ENCODE data around the gene PARP15.
"Not testable (repeated sequence)": the region's sequence is repeated elsewhere in the genome, so short reads cannot be mapped to it uniquely, and the experiment has no call there.

Gene PARP15

GRCh38 chr3:122577409-122578031 is at the start of gene PARP15:
PARP15 (plus strand) TSS chr3:122577650; CDS start chr3:122577668, 18 bp downstream.
- DNase-seq = no peak

GRCh38 chr3:122530164-122530563 is 47.3 kb upstream of the PARP15 start:
- no peak for DNase-seq

GRCh38 chr3:122533480-122533879 is 44.0 kb upstream of the PARP15 start:
- no peak for DNase-seq

- DNase-seq = no peak
Observed at GRCh38 chr3:122533931-122534334, 43.5 kb upstream of the PARP15 start.

GRCh38 chr3:122535964-122536631 is 41.4 kb upstream of the PARP15 start:
- DNase-seq = no peak

- DNase-seq = no peak
Observed at GRCh38 chr3:122536632-122537001, 40.8 kb upstream of the PARP15 start.

- no peak for DNase-seq
Observed at GRCh38 chr3:122538956-122539490, 38.4 kb upstream of the PARP15 start.

- DNase-seq = no peak
Observed at GRCh38 chr3:122546151-122546550, 31.3 kb upstream of the PARP15 start.

GRCh38 chr3:122548076-122548475 is 29.4 kb upstream of the PARP15 start:
- DNase-seq = no peak

GRCh38 chr3:122548619-122549018 is 28.8 kb upstream of the PARP15 start:
- DNase-seq = no peak

GRCh38 chr3:122553171-122553570 is 24.3 kb upstream of the PARP15 start:
- DNase-seq = no peak

GRCh38 chr3:122555275-122556071 is 22.0 kb upstream of the PARP15 start:
- DNase-seq = no peak

- DNase-seq = no peak
Observed at GRCh38 chr3:122557356-122557755, 20.1 kb upstream of the PARP15 start.

GRCh38 chr3:122558605-122559004 is 18.8 kb upstream of the PARP15 start:
- DNase-seq = no peak

GRCh38 chr3:122559906-122560305 is 17.5 kb upstream of the PARP15 start:
- no peak for DNase-seq

GRCh38 chr3:122560680-122561079 is 16.8 kb upstream of the PARP15 start:
- DNase-seq = peak; percentile 40

GRCh38 chr3:122562923-122563716 is 14.3 kb upstream of the PARP15 start:
- no peak for DNase-seq

GRCh38 chr3:122563717-122564025 is 13.8 kb upstream of the PARP15 start:
- DNase-seq = peak; percentile 5

- DNase-seq = peak; percentile 57
Observed at GRCh38 chr3:122564155-122564912, 13.1 kb upstream of the PARP15 start, which contains the start of the genes DTX3L and PARP9. DTX3L (plus strand) TSS chr3:122564338; CDS start chr3:122564427, 89 bp downstream. PARP9 (minus strand) TSS chr3:122564300; CDS start chr3:122559620, 4,680 bp downstream.

GRCh38 chr3:122568131-122568530 is 9.3 kb upstream of the PARP15 start:
- DNase-seq = not testable (repeated sequence)

- no peak for DNase-seq
Observed at GRCh38 chr3:122568755-122569154, 8.7 kb upstream of the PARP15 start.

- DNase-seq = no peak
Observed at GRCh38 chr3:122572940-122573412, 4.5 kb upstream of the PARP15 start.
